Measurements from ENCODE around the gene THOC5. TPM values are rescaled to one million over a fixed set of nuclear protein-coding genes. Genes with fewer than 3 reads are reported as not detected.

The THOC5 gene
- polyA plus RNA-seq, 2 donors = 11.7 to 15.5 TPM

- peak overlapping the region in 1 of 2 donors; percentile 0 for H3K4me3 ChIP-seq (ENCODE audit: low read depth in 1 of 2, low read length in 2 of 2)
- 21 to 22% methylated on average over 80 to 107 of the region's 107 CpGs for WGBS, 2 donors
- H3K27me3 ChIP-seq (ENCODE audit: control insufficient read depth in 1 of 2, insufficient read depth in 2 of 2, low read length in 2 of 2) = peaks cover 11 to 17% of the 10 kb centered on the region in 2 donors
Observed at GRCh38 chr22:29480512-29481264, 72.9 kb downstream of the THOC5 start.

GRCh38 chr22:29480262-29480511 is 73.4 kb downstream of the THOC5 start:
- Histone ChIP-seq H3K36me3 (ENCODE audit: control insufficient read depth in 2 of 2, insufficient read depth in 2 of 2, low read length in 1 of 2) (no peaks in the 10 kb centered on the region), H3K27ac (ENCODE audit: low read depth in 2 of 2, low read length in 1 of 2) (no peak overlapping the region), H3K4me1 (ENCODE audit: control insufficient read depth in 2 of 2, insufficient read depth in 2 of 2, low read length in 1 of 2) (peaks cover 9% of the 10 kb centered on the region in 2 donors), H3K27me3 (ENCODE audit: control insufficient read depth in 1 of 2, insufficient read depth in 2 of 2, low read length in 2 of 2) (peaks cover 11 to 17% of the 10 kb centered on the region in 2 donors), H3K4me3 (ENCODE audit: low read depth in 1 of 2, low read length in 2 of 2) (no peak overlapping the region), H3K9me3 (ENCODE audit: control insufficient read depth in 2 of 2, insufficient read depth in 1 of 2, low read depth in 1 of 2, low read length in 1 of 2) (peaks cover 3 to 8% of the 10 kb centered on the region in 2 donors)
- 7 to 8% methylated on average over 24 to 39 of the region's 39 CpGs for WGBS, 2 donors

More at GRCh38 chr22:29480512-29481264, 72.9 kb downstream of the THOC5 start:
- Histone ChIP-seq H3K9me3 (ENCODE audit: control insufficient read depth in 2 of 2, insufficient read depth in 1 of 2, low read depth in 1 of 2, low read length in 1 of 2) (peaks cover 3 to 8% of the 10 kb centered on the region in 2 donors), H3K4me1 (ENCODE audit: control insufficient read depth in 2 of 2, insufficient read depth in 2 of 2, low read length in 1 of 2) (peaks cover 9% of the 10 kb centered on the region in 2 donors), H3K36me3 (ENCODE audit: control insufficient read depth in 2 of 2, insufficient read depth in 2 of 2, low read length in 1 of 2) (no peaks in the 10 kb centered on the region), H3K27ac (ENCODE audit: low read depth in 2 of 2, low read length in 1 of 2) (no peak overlapping the region)

- H3K27me3 ChIP-seq (ENCODE audit: control insufficient read depth in 1 of 2, insufficient read depth in 2 of 2, low read length in 2 of 2) = peaks cover 11 to 17% of the 10 kb centered on the region in 2 donors
- no peak within 1 kb of the TSS for H3K27ac ChIP-seq (ENCODE audit: low read depth in 2 of 2, low read length in 1 of 2)
- peak within 1 kb of the TSS in 1 of 2 donors; percentile 0 for H3K4me3 ChIP-seq (ENCODE audit: low read depth in 1 of 2, low read length in 2 of 2)
Observed at GRCh38 chr22:29479417-29480261, 73.9 kb downstream of the THOC5 start, which contains the start of gene NEFH. Gene NEFH (plus strand): TSS chr22:29480218. CDS start chr22:29480263, 45 bp downstream.

GRCh38 chr22:29478326-29479276 is 75.0 kb downstream of the THOC5 start:
- Histone ChIP-seq H3K27ac (ENCODE audit: low read depth in 2 of 2, low read length in 1 of 2) (no peak overlapping the region), H3K4me3 (ENCODE audit: low read depth in 1 of 2, low read length in 2 of 2) (no peak overlapping the region), H3K9me3 (ENCODE audit: control insufficient read depth in 2 of 2, insufficient read depth in 1 of 2, low read depth in 1 of 2, low read length in 1 of 2) (peaks cover 3 to 8% of the 10 kb centered on the region in 2 donors), H3K36me3 (ENCODE audit: control insufficient read depth in 2 of 2, insufficient read depth in 2 of 2, low read length in 1 of 2) (no peaks in the 10 kb centered on the region), H3K27me3 (ENCODE audit: control insufficient read depth in 1 of 2, insufficient read depth in 2 of 2, low read length in 2 of 2) (peaks cover 11 to 17% of the 10 kb centered on the region in 2 donors), H3K4me1 (ENCODE audit: control insufficient read depth in 2 of 2, insufficient read depth in 2 of 2, low read length in 1 of 2) (peaks cover 9% of the 10 kb centered on the region in 2 donors)
- 13% methylated on average over 20 to 21 of the region's 21 CpGs for WGBS, 2 donors

More at GRCh38 chr22:29479417-29480261, 73.9 kb downstream of the THOC5 start, which contains the start of gene NEFH:
- WGBS, 2 donors = 8 to 10% methylated on average over 46 to 48 of the region's 48 CpGs
- H3K9me3 ChIP-seq (ENCODE audit: control insufficient read depth in 2 of 2, insufficient read depth in 1 of 2, low read depth in 1 of 2, low read length in 1 of 2) = peaks cover 3 to 8% of the 10 kb centered on the region in 2 donors
- H3K36me3 ChIP-seq (ENCODE audit: control insufficient read depth in 2 of 2, insufficient read depth in 2 of 2, low read length in 1 of 2) = no peaks in the 10 kb centered on the region
- peaks cover 9% of the 10 kb centered on the region in 2 donors for H3K4me1 ChIP-seq (ENCODE audit: control insufficient read depth in 2 of 2, insufficient read depth in 2 of 2, low read length in 1 of 2)

- Histone ChIP-seq H3K4me1 (ENCODE audit: control insufficient read depth in 2 of 2, insufficient read depth in 2 of 2, low read length in 1 of 2) (peaks cover 9% of the 10 kb centered on the region in 2 donors), H3K9me3 (ENCODE audit: control insufficient read depth in 2 of 2, insufficient read depth in 1 of 2, low read depth in 1 of 2, low read length in 1 of 2) (peaks cover 3 to 8% of the 10 kb centered on the region in 2 donors), H3K27ac (ENCODE audit: low read depth in 2 of 2, low read length in 1 of 2) (no peak overlapping the region), H3K4me3 (ENCODE audit: low read depth in 1 of 2, low read length in 2 of 2) (no peak overlapping the region), H3K27me3 (ENCODE audit: control insufficient read depth in 1 of 2, insufficient read depth in 2 of 2, low read length in 2 of 2) (peaks cover 11 to 17% of the 10 kb centered on the region in 2 donors), H3K36me3 (ENCODE audit: control insufficient read depth in 2 of 2, insufficient read depth in 2 of 2, low read length in 1 of 2) (no peaks in the 10 kb centered on the region)
- WGBS, 2 donors = 31 to 32% methylated on average over 4 of the region's 4 CpGs
Observed at GRCh38 chr22:29477723-29478318, 75.7 kb downstream of the THOC5 start.

GRCh38 chr22:29476116-29476515 is 77.4 kb downstream of the THOC5 start:
- Histone ChIP-seq H3K4me3 (ENCODE audit: low read depth in 1 of 2, low read length in 2 of 2) (no peak overlapping the region), H3K27me3 (ENCODE audit: control insufficient read depth in 1 of 2, insufficient read depth in 2 of 2, low read length in 2 of 2) (peaks cover 2 to 17% of the 10 kb centered on the region in 2 donors), H3K9me3 (ENCODE audit: control insufficient read depth in 2 of 2, insufficient read depth in 1 of 2, low read depth in 1 of 2, low read length in 1 of 2) (peaks cover 3 to 8% of the 10 kb centered on the region in 2 donors), H3K27ac (ENCODE audit: low read depth in 2 of 2, low read length in 1 of 2) (no peak overlapping the region), H3K4me1 (ENCODE audit: control insufficient read depth in 2 of 2, insufficient read depth in 2 of 2, low read length in 1 of 2) (peaks cover 9% of the 10 kb centered on the region in 2 donors), H3K36me3 (ENCODE audit: control insufficient read depth in 2 of 2, insufficient read depth in 2 of 2, low read length in 1 of 2) (no peaks in the 10 kb centered on the region)
- 58 to 66% methylated on average over 6 of the region's 6 CpGs for WGBS, 2 donors

GRCh38 chr22:29475550-29475949 is 78.0 kb downstream of the THOC5 start:
- H3K4me1 ChIP-seq (ENCODE audit: control insufficient read depth in 2 of 2, insufficient read depth in 2 of 2, low read length in 1 of 2) = peaks cover 4 to 6% of the 10 kb centered on the region in 2 donors
- no peak overlapping the region for H3K4me3 ChIP-seq (ENCODE audit: low read depth in 1 of 2, low read length in 2 of 2)
- peaks cover under 1 to 4% of the 10 kb centered on the region in 2 donors for H3K9me3 ChIP-seq (ENCODE audit: control insufficient read depth in 2 of 2, insufficient read depth in 1 of 2, low read depth in 1 of 2, low read length in 1 of 2)
- WGBS, 2 donors = 89 to 91% methylated on average over 8 of the region's 8 CpGs
- H3K36me3 ChIP-seq (ENCODE audit: control insufficient read depth in 2 of 2, insufficient read depth in 2 of 2, low read length in 1 of 2) = no peaks in the 10 kb centered on the region
- H3K27ac ChIP-seq (ENCODE audit: low read depth in 2 of 2, low read length in 1 of 2) = no peak overlapping the region
- H3K27me3 ChIP-seq (ENCODE audit: control insufficient read depth in 1 of 2, insufficient read depth in 2 of 2, low read length in 2 of 2) = peaks cover 0 to 17% of the 10 kb centered on the region in 2 donors

GRCh38 chr22:29473001-29473400 is 80.6 kb downstream of the THOC5 start:
- no peaks in the 10 kb centered on the region for H3K27me3 ChIP-seq (ENCODE audit: control insufficient read depth in 1 of 2, insufficient read depth in 2 of 2, low read length in 2 of 2)
- H3K4me1 ChIP-seq (ENCODE audit: control insufficient read depth in 2 of 2, insufficient read depth in 2 of 2, low read length in 1 of 2) = peaks cover 3 to 7% of the 10 kb centered on the region in 2 donors
- H3K4me3 ChIP-seq (ENCODE audit: low read depth in 1 of 2, low read length in 2 of 2) = no peak overlapping the region
- H3K9me3 ChIP-seq (ENCODE audit: control insufficient read depth in 2 of 2, insufficient read depth in 1 of 2, low read depth in 1 of 2, low read length in 1 of 2) = no peaks in the 10 kb centered on the region
- 49 to 58% methylated on average over 5 of the region's 5 CpGs for WGBS, 2 donors
- no peaks in the 10 kb centered on the region for H3K36me3 ChIP-seq (ENCODE audit: control insufficient read depth in 2 of 2, insufficient read depth in 2 of 2, low read length in 1 of 2)
- H3K27ac ChIP-seq (ENCODE audit: low read depth in 2 of 2, low read length in 1 of 2) = no peak overlapping the region
